HG03097 (cell line): Measurements from ENCODE around the gene SCGB3A2.
"Not testable (repeated sequence)": the region's sequence is repeated elsewhere in the genome, so short reads cannot be mapped to it uniquely, and the experiment has no call there.

Experiments used
- ATAC-seq: cut with Tn5 transposase; IDR thresholded peaks from one replicate; pipeline ENCODE4 v1.9.1; 2021; ENCODE audit not compliant: unreplicated experiment, low FRiP score

The SCGB3A2 gene

GRCh38 chr5:147860641-147861025 lies 17.9 kb upstream of the SCGB3A2 start:
- no peak for ATAC-seq

GRCh38 chr5:147863454-147864158 lies 14.9 kb upstream of the SCGB3A2 start:
- ATAC-seq: no peak

GRCh38 chr5:147869112-147869511 lies 9.4 kb upstream of the SCGB3A2 start:
- no peak for ATAC-seq

GRCh38 chr5:147869892-147870291 lies 8.6 kb upstream of the SCGB3A2 start:
- ATAC-seq: not testable (repeated sequence)

GRCh38 chr5:147871980-147872549 lies 6.4 kb upstream of the SCGB3A2 start:
- not testable (repeated sequence) for ATAC-seq

GRCh38 chr5:147872744-147873435 lies 5.6 kb upstream of the SCGB3A2 start:
- not testable (repeated sequence) for ATAC-seq

- not testable (repeated sequence) for ATAC-seq
These were observed 4.2 kb upstream of the SCGB3A2 start for GRCh38 chr5:147874118-147874875.

GRCh38 chr5:147874910-147875367 lies 3.6 kb upstream of the SCGB3A2 start:
- no peak for ATAC-seq

- no peak for ATAC-seq
These were observed 2.4 kb upstream of the SCGB3A2 start for GRCh38 chr5:147876141-147876540.

GRCh38 chr5:147876626-147877025 lies 1.9 kb upstream of the SCGB3A2 start:
- ATAC-seq: no peak

GRCh38 chr5:147879784-147880183 lies 1.3 kb downstream of the SCGB3A2 start:
- ATAC-seq: no peak

- ATAC-seq: no peak
These were observed 2.0 kb downstream of the SCGB3A2 start for GRCh38 chr5:147880487-147880886.

GRCh38 chr5:147882586-147883313 lies 4.2 kb downstream of the SCGB3A2 start:
- no peak for ATAC-seq

GRCh38 chr5:147887026-147887627 lies 8.6 kb downstream of the SCGB3A2 start:
- no peak for ATAC-seq

- ATAC-seq: no peak
These were observed 9.4 kb downstream of the SCGB3A2 start for GRCh38 chr5:147887930-147888329.

- no peak for ATAC-seq
These were observed 14.3 kb downstream of the SCGB3A2 start for GRCh38 chr5:147892696-147893296.

GRCh38 chr5:147893820-147894219 lies 15.3 kb downstream of the SCGB3A2 start:
- no peak for ATAC-seq

GRCh38 chr5:147895864-147896263 lies 17.4 kb downstream of the SCGB3A2 start:
- no peak for ATAC-seq

GRCh38 chr5:147898875-147899401 lies 20.4 kb downstream of the SCGB3A2 start:
- no peak for ATAC-seq
